Measurements from ENCODE around the gene NAV1.

NAV1 gene

DNA sequence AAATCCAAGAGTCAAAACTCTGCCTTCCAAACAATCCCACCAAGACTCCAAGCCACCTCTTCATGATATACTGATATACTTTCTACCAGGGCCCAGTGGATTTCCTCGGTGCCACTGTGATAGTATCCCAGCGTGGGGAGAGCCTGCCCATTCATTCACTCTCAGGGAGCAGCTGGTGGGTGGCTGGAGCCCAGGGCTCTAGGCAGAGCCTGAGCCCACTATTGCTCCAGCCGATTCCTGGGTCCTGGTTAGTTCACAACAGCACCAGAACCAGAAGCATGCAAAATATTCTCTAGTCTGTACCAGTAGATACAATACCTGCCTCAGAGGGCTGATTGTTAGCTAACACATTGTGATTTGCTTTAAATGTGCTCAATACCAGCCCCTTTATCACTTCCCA lies 32.8 kb upstream of the NAV1 start:
- Histone ChIP-seq H3K27ac (peak overlapping the region; percentile 93 to 97), H3K36me3 (peaks cover 0 to 7% (median 0%) of the 10 kb centered on the region in 3 donors), H3K9me3 (no peaks in the 10 kb centered on the region), H3K27me3 (no peaks in the 10 kb centered on the region), H3K4me3 (peak overlapping the region; percentile 82 to 93), H3K4me1 (peaks cover 0 to 59% (median 37%) of the 10 kb centered on the region in 4 donors)
- DNase-seq = no peak
- intact Hi-C loops (cut with DNase I; ENCODE audit: low total_unique reads) = loop anchor here (5.0 kb wide), 1 partner anchor 334 kb away; no protein-coding TSS in a partner anchor
- TF ChIP-seq, protein P1, sequence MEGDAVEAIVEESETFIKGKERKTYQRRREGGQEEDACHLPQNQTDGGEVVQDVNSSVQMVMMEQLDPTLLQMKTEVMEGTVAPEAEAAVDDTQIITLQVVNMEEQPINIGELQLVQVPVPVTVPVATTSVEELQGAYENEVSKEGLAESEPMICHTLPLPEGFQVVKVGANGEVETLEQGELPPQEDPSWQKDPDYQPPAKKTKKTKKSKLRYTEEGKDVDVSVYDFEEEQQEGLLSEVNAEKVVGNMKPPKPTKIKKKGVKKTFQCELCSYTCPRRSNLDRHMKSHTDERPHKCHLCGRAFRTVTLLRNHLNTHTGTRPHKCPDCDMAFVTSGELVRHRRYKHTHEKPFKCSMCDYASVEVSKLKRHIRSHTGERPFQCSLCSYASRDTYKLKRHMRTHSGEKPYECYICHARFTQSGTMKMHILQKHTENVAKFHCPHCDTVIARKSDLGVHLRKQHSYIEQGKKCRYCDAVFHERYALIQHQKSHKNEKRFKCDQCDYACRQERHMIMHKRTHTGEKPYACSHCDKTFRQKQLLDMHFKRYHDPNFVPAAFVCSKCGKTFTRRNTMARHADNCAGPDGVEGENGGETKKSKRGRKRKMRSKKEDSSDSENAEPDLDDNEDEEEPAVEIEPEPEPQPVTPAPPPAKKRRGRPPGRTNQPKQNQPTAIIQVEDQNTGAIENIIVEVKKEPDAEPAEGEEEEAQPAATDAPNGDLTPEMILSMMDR (IDR thresholded peaks at IDR 0.05) = no peak

DNA sequence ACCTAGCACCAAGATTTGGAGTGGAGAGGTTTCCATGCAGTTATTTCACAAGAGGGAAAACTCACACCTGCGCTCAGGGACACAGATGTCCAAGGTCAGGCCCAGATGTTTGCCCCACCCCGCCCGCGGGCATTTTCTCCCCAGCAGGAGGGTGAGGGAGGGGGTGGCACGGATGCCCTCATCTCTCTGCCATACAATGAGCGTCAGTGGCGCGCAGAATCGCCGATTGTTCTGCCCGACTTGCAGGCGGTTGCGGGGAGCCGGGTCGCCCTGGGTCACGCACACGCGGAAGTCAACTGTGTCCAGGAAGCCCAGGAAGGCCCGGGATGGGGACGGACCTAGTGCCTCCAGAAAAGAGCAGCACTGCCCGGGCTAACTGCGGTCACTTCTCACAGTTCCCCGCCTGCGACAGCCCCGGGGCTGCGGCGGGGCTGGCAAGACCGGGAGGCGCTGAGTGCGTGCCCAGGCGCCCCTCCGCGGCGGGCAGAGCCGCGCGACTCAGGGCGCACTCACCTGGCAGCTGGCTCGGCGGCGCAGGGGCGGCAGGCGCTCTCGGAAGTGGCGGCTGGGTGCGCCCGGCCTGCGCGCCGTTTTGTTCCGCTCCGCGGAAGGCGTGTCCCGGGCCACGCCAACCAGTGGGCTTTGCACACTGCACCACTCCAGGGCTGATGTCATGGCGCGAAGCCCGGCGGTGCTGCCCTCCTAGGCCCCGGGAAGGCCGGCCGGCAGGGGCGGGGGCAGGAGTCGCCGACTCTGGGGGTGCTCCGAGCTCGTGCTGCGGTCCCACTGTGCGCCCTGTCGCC lies 32.2 kb upstream of the NAV1 start, which contains the start of gene CSRP1:
Gene CSRP1 (minus strand): TSS at position 567 of the 803 bp plus-strand sequence. CDS start 10,820 bp downstream, outside the sequence.
- peak; percentile 87 to 95 for DNase-seq
- H3K4me3 ChIP-seq = peak within 1 kb of the TSS; percentile 82 to 93
- no peaks in the 10 kb centered on the region for H3K27me3 ChIP-seq
- H3K9me3 ChIP-seq = no peaks in the 10 kb centered on the region
- H3K27ac ChIP-seq = peak within 1 kb of the TSS; percentile 93 to 97
- TF ChIP-seq, protein P1 (IDR thresholded peaks at IDR 0.05) = peak in 1 of 2 experiments; percentile 9
- peaks cover 0 to 7% (median 0%) of the 10 kb centered on the region in 3 donors for H3K36me3 ChIP-seq
- peaks cover 0 to 59% (median 36%) of the 10 kb centered on the region in 4 donors for H3K4me1 ChIP-seq
- intact Hi-C loops (cut with DNase I; ENCODE audit: low total_unique reads) = loop anchor here (5.0 kb wide), 1 partner anchor 334 kb away; no protein-coding TSS in a partner anchor

DNA sequence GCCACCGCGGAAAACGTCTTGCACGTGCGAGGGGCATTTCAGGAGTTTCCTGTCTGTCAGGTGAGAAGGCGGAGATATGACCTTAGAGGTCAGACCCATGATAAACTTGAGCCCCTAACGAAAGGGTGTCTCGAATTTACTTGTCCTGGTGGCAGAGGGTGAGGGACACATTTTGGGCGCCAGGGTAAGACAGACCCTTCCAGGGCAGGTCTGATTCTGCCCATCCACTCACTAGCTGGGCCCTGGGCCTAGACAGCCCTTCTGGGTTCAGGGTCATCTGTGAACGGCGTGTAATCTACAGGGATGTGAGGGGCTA lies 31.6 kb upstream of the NAV1 start:
- DNase-seq = no peak
- Histone ChIP-seq H3K9me3 (no peaks in the 10 kb centered on the region), H3K27me3 (no peaks in the 10 kb centered on the region), H3K27ac (peak overlapping the region; percentile 93 to 97), H3K36me3 (peaks cover 0 to 2% (median 0%) of the 10 kb centered on the region in 3 donors), H3K4me1 (peaks cover 0 to 59% (median 36%) of the 10 kb centered on the region in 4 donors), H3K4me3 (peak overlapping the region; percentile 82 to 93)
- intact Hi-C loops (cut with DNase I; ENCODE audit: low total_unique reads) = loop anchor here (5.0 kb wide), 1 partner anchor 335 kb away; no protein-coding TSS in a partner anchor
- TF ChIP-seq, protein P1 (IDR thresholded peaks at IDR 0.05) = no peak

DNA sequence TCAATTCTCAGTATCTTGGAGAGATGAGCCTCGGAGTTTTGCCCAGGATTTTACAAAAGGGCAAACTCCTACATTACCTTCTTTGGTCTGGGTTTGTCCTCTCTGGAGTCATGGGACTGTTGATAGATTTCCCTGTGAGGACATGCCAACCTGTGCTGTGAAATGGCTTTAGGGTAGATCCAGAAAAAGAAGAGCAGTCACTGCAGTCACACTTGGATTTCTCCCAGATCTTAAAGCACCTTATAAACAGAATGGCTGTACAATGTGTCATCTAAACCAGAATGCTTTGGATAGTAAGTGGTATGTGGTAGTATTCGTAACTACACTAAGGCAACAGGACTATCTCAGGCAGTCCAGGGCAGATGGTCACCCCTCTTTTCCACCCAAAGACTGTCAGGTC lies 30.1 kb upstream of the NAV1 start:
- TF ChIP-seq, protein P1 (IDR thresholded peaks at IDR 0.05) = no peak
- Histone ChIP-seq H3K36me3 (no peaks in the 10 kb centered on the region), H3K9me3 (no peaks in the 10 kb centered on the region), H3K4me3 (no peak overlapping the region), H3K4me1 (peaks cover 0 to 61% (median 34%) of the 10 kb centered on the region in 4 donors), H3K27ac (no peak overlapping the region), H3K27me3 (no peaks in the 10 kb centered on the region)
- intact Hi-C loops (cut with DNase I; ENCODE audit: low total_unique reads) = loop anchor here (5.0 kb wide), 1 partner anchor 337 kb away; no protein-coding TSS in a partner anchor
- DNase-seq = no peak

DNA sequence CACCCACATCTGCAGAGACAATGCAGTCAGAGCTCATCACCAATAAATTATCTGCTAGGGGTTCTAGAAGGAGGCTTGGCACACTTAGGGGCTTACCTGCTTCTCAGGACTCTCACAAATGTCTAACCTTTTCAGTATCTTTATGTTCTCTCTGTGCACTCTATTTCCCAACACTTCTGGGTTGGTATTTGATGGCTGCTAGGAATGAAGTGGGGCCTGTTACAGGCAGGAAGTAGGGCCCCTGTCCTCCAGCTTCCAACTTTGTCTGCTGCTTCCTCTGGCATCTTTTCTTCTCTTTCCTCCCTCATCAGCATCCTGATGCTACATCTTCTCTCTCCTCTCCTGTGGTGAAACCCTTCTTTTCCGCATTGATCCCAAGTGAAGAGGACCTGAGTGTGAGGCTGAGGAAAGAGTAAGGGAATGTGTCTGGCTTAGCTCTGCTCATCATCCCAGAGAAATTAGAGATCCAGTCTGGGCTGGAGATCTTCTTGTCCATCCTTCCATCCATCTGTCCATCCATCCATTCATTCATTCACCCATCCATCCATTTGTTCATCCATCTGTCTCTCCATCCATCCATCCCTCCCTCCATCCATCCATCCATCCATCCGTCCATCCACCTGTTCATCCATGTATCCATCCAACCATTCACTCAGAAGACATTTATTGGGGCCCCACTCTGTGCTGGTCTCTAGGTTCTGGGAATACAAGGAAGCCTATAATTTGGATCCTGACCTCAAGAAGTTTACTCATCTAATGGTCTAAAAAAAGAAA lies 29.1 kb upstream of the NAV1 start:
- Histone ChIP-seq H3K36me3 (no peaks in the 10 kb centered on the region), H3K4me3 (no peak overlapping the region), H3K27me3 (no peaks in the 10 kb centered on the region), H3K9me3 (no peaks in the 10 kb centered on the region), H3K27ac (no peak overlapping the region), H3K4me1 (peaks cover 0 to 55% (median 30%) of the 10 kb centered on the region in 4 donors)
- TF ChIP-seq, protein P1 (IDR thresholded peaks at IDR 0.05) = no peak
- intact Hi-C loops (cut with DNase I; ENCODE audit: low total_unique reads) = loop anchor here (5.0 kb wide), 1 partner anchor 337 kb away; no protein-coding TSS in a partner anchor
- DNase-seq = peak in 1 of 2 donors; percentile 9
